HUES48 (cell line): Measurements from ENCODE around the gene AMN1.
A peak's percentile ranks its signal among the peaks of the same experiment; 100 is the strongest.
"Not testable (repeated sequence)": the region's sequence is repeated elsewhere in the genome, so short reads cannot be mapped to it uniquely, and the experiment has no call there.

Source experiments
- H3K27ac ChIP-seq: one replicate; pipeline ENCODE4 v1.7.0; 2013; ENCODE audit warnings: low read depth, low read length, inconsistent platforms
- H3K27me3 ChIP-seq: 2 replicates; pipeline ENCODE4 v1.6.1; 2013; ENCODE audit warnings: mild to moderate bottlenecking, low read length; ENCODE audit not compliant: control insufficient read depth, insufficient read depth
- H3K36me3 ChIP-seq: 2 replicates; pipeline ENCODE4 v1.6.1; 2013; ENCODE audit warnings: low read length; ENCODE audit not compliant: control insufficient read depth, insufficient read depth
- H3K4me1 ChIP-seq: 2 replicates; pipeline ENCODE4 v1.6.1; 2013; ENCODE audit warnings: mild to moderate bottlenecking, low read length; ENCODE audit not compliant: control insufficient read depth, insufficient read depth
- H3K4me3 ChIP-seq: 2 replicates; pipeline ENCODE4 v1.5.1; 2013; ENCODE audit warnings: mild to moderate bottlenecking, low read depth, low read length
- H3K9ac ChIP-seq: 2 replicates; pipeline ENCODE4 v1.6.1; 2013; ENCODE audit warnings: mild to moderate bottlenecking, low read depth, low read length, moderate library complexity
- H3K9me3 ChIP-seq: 2 replicates; pipeline ENCODE4 v1.6.1; 2013; ENCODE audit warnings: low read length; ENCODE audit not compliant: control insufficient read depth, insufficient read depth

AMN1 gene

GRCh38 chr12:31728917-31729640 is at the start of gene AMN1:
Gene AMN1, minus strand, starts transcription at chr12:31729021. Its CDS starts 13 bp downstream, at chr12:31729008.
- Histone ChIP-seq H3K9me3 (no peaks in the 10 kb centered on the region), H3K36me3 (no peaks in the 10 kb centered on the region), H3K27ac (peak within 1 kb of the TSS; percentile 88), H3K9ac (peak within 1 kb of the TSS; percentile 50), H3K4me3 (peak within 1 kb of the TSS; percentile 79), H3K27me3 (no peaks in the 10 kb centered on the region), H3K4me1 (peaks cover 22% of the 10 kb centered on the region)

GRCh38 chr12:31773867-31774266 is 45.0 kb upstream of the AMN1 start:
- no peaks in the 10 kb centered on the region for H3K27me3 ChIP-seq
- 0 out of 2 replicates have a peak, but pooled peaks cover 3% of the 10 kb centered on the region for H3K9me3 ChIP-seq
- peaks cover 10% of the 10 kb centered on the region for H3K4me1 ChIP-seq
- H3K4me3 ChIP-seq = no peak overlapping the region
- H3K27ac ChIP-seq = no peak overlapping the region
- H3K36me3 ChIP-seq = no peaks in the 10 kb centered on the region
- no peak overlapping the region for H3K9ac ChIP-seq

GRCh38 chr12:31773223-31773750 is 44.5 kb upstream of the AMN1 start:
- no peaks in the 10 kb centered on the region for H3K36me3 ChIP-seq
- peaks cover 10% of the 10 kb centered on the region for H3K4me1 ChIP-seq
- no peak overlapping the region for H3K27ac ChIP-seq
- H3K27me3 ChIP-seq = no peaks in the 10 kb centered on the region
- H3K9me3 ChIP-seq = 0 out of 2 replicates have a peak, but pooled peaks cover 3% of the 10 kb centered on the region
- no peak overlapping the region for H3K9ac ChIP-seq
- no peak overlapping the region for H3K4me3 ChIP-seq

- no peaks in the 10 kb centered on the region for H3K27me3 ChIP-seq
- 0 out of 2 replicates have a peak, but pooled peaks cover 3% of the 10 kb centered on the region for H3K9me3 ChIP-seq
- H3K4me3 ChIP-seq = no peak overlapping the region
- no peaks in the 10 kb centered on the region for H3K36me3 ChIP-seq
- H3K4me1 ChIP-seq = peaks cover 10% of the 10 kb centered on the region
- H3K9ac ChIP-seq = no peak overlapping the region
- H3K27ac ChIP-seq = no peak overlapping the region
These were observed 43.9 kb upstream of the AMN1 start for GRCh38 chr12:31772685-31773222.

- Histone ChIP-seq H3K4me3 (no peak overlapping the region), H3K27ac (no peak overlapping the region), H3K36me3 (no peaks in the 10 kb centered on the region)
These were observed 43.4 kb upstream of the AMN1 start for GRCh38 chr12:31772186-31772585.

GRCh38 chr12:31768046-31768445 is 39.2 kb upstream of the AMN1 start:
- no peak overlapping the region for H3K27ac ChIP-seq
- no peaks in the 10 kb centered on the region for H3K27me3 ChIP-seq
- no peak overlapping the region for H3K4me3 ChIP-seq
- H3K9me3 ChIP-seq = 0 out of 2 replicates have a peak, but pooled peaks cover 7% of the 10 kb centered on the region
- no peaks in the 10 kb centered on the region for H3K36me3 ChIP-seq
- no peak overlapping the region for H3K9ac ChIP-seq
- peaks cover 3% of the 10 kb centered on the region; the same call in 1 of the 2 replicates for H3K4me1 ChIP-seq

More at GRCh38 chr12:31772186-31772585, 43.4 kb upstream of the AMN1 start:
- Histone ChIP-seq H3K27me3 (no peaks in the 10 kb centered on the region), H3K9me3 (0 out of 2 replicates have a peak, but pooled peaks cover 3% of the 10 kb centered on the region), H3K4me1 (peaks cover 10% of the 10 kb centered on the region), H3K9ac (no peak overlapping the region)

- H3K4me1 ChIP-seq = no peaks in the 10 kb centered on the region
- no peaks in the 10 kb centered on the region for H3K27me3 ChIP-seq
- H3K36me3 ChIP-seq = no peaks in the 10 kb centered on the region
- H3K9me3 ChIP-seq = 0 out of 2 replicates have a peak, but pooled peaks cover 4% of the 10 kb centered on the region
- no peak overlapping the region for H3K4me3 ChIP-seq
- no peak overlapping the region for H3K27ac ChIP-seq
- H3K9ac ChIP-seq = no peak overlapping the region
These were observed 37.1 kb upstream of the AMN1 start for GRCh38 chr12:31765931-31766330.

- H3K9me3 ChIP-seq = no peaks in the 10 kb centered on the region
- no peak overlapping the region for H3K9ac ChIP-seq
- H3K27me3 ChIP-seq = no peaks in the 10 kb centered on the region
- H3K4me1 ChIP-seq = 0 out of 2 replicates have a peak, but pooled peaks cover 3% of the 10 kb centered on the region
- H3K4me3 ChIP-seq = no peak overlapping the region
- H3K36me3 ChIP-seq = no peaks in the 10 kb centered on the region
- no peak overlapping the region for H3K27ac ChIP-seq
These were observed 31.0 kb upstream of the AMN1 start for GRCh38 chr12:31759632-31760459.

- H3K9ac ChIP-seq, H3K4me1 ChIP-seq, H3K4me3 ChIP-seq, H3K36me3 ChIP-seq, H3K27me3 ChIP-seq, H3K27ac ChIP-seq, H3K9me3 ChIP-seq: not testable (repeated sequence)
These were observed 29.5 kb upstream of the AMN1 start for GRCh38 chr12:31758297-31758696.

- no peaks in the 10 kb centered on the region for H3K27me3 ChIP-seq
- H3K36me3 ChIP-seq = no peaks in the 10 kb centered on the region
- H3K9me3 ChIP-seq = no peaks in the 10 kb centered on the region
- H3K4me3 ChIP-seq = no peak overlapping the region
- H3K9ac ChIP-seq = no peak overlapping the region
- H3K4me1 ChIP-seq = 0 out of 2 replicates have a peak, but pooled peaks cover 6% of the 10 kb centered on the region
- no peak overlapping the region for H3K27ac ChIP-seq
These were observed 28.2 kb upstream of the AMN1 start for GRCh38 chr12:31756977-31757420.
